H9 (cell line): ENCODE measurements around the gene BEST2. TPM values are rescaled to one million over a fixed set of nuclear protein-coding genes. Genes with fewer than 3 reads are reported as not detected.

Source experiments
- DNase-seq: peaks from one replicate; pipeline ENCODE4 v3.0.0-alpha.2; 2017
- H2AFZ ChIP-seq: one replicate; pipeline ENCODE4 v1.6.1; 2013; ENCODE audit warnings: mild to moderate bottlenecking, low read length, control low read depth, moderate library complexity
- H2AK5ac ChIP-seq: 2 replicates; pipeline ENCODE4 v1.6.1; 2013; ENCODE audit warnings: low read length, control low read depth, mixed read lengths; ENCODE audit not compliant: insufficient read length
- H2BK120ac ChIP-seq: one replicate; pipeline ENCODE4 v1.6.1; 2013; ENCODE audit warnings: low read depth, mild to moderate bottlenecking, low read length, control low read depth, inconsistent platforms; ENCODE audit not compliant: poor library complexity, severe bottlenecking
- H2BK12ac ChIP-seq: 2 replicates; pipeline ENCODE4 v1.6.1; 2013; ENCODE audit warnings: low read length, control low read depth, mixed read lengths, low read depth; ENCODE audit not compliant: insufficient read length
- H2BK15ac ChIP-seq: 2 replicates; pipeline ENCODE4 v1.6.1; 2013; ENCODE audit warnings: low read depth, low read length, control low read depth
- H2BK20ac ChIP-seq: one replicate; pipeline ENCODE4 v1.6.1; 2013; ENCODE audit warnings: low read depth, mild to moderate bottlenecking, low read length, control low read depth, inconsistent platforms; ENCODE audit not compliant: poor library complexity, severe bottlenecking
- H2BK5ac ChIP-seq: 2 replicates; pipeline ENCODE4 v1.6.1; 2013; ENCODE audit warnings: low read length, control low read depth, mixed read lengths; ENCODE audit not compliant: insufficient read length
- H3K14ac ChIP-seq: 2 replicates; pipeline ENCODE4 v1.6.1; 2013; ENCODE audit warnings: low read length, control low read depth; ENCODE audit not compliant: insufficient read depth
- H3K18ac ChIP-seq: 2 replicates; pipeline ENCODE4 v1.6.1; 2013; ENCODE audit warnings: low read depth, mild to moderate bottlenecking, mixed read lengths, low read length, control low read depth; ENCODE audit not compliant: insufficient read length
- H3K23ac ChIP-seq: 2 replicates; pipeline ENCODE4 v1.6.1; 2013; ENCODE audit warnings: low read length, control low read depth, mixed read lengths, low read depth; ENCODE audit not compliant: insufficient read length
- H3K23me2 ChIP-seq: 2 replicates; pipeline ENCODE4 v1.6.1; 2013; ENCODE audit warnings: low read depth, mild to moderate bottlenecking, mixed read lengths, low read length, control low read depth; ENCODE audit not compliant: insufficient read length, poor library complexity, severe bottlenecking
- H3K27ac ChIP-seq: 2 replicates; pipeline ENCODE4 v1.5.1; 2013; ENCODE audit warnings: low read length, control low read depth, mixed read lengths, low read depth; ENCODE audit not compliant: insufficient read length
- H3K27me3 ChIP-seq: 2 replicates; pipeline ENCODE4 v1.6.1; 2013; ENCODE audit warnings: low read length, control low read depth, inconsistent platforms; ENCODE audit not compliant: insufficient read depth
- H3K4ac ChIP-seq: 2 replicates; pipeline ENCODE4 v1.6.1; 2013; ENCODE audit warnings: low read depth, mild to moderate bottlenecking, control low read depth, inconsistent platforms, low read length, moderate library complexity
- H3K4me1 ChIP-seq: 2 replicates; pipeline ENCODE4 v1.6.1; 2013; ENCODE audit warnings: low read length, control low read depth, inconsistent platforms; ENCODE audit not compliant: insufficient read depth
- H3K4me2 ChIP-seq: 2 replicates; pipeline ENCODE4 v1.6.1; 2013; ENCODE audit warnings: low read length, control low read depth, mixed read lengths; ENCODE audit not compliant: insufficient read length, insufficient read depth
- H3K56ac ChIP-seq: 2 replicates; pipeline ENCODE4 v1.6.1; 2013; ENCODE audit warnings: low read depth, mild to moderate bottlenecking, mixed read lengths, low read length, control low read depth; ENCODE audit not compliant: insufficient read length
- H3K79me1 ChIP-seq: 2 replicates; pipeline ENCODE4 v1.6.1; 2013; ENCODE audit warnings: low read depth, mild to moderate bottlenecking, moderate library complexity, low read length, control low read depth, inconsistent platforms; ENCODE audit not compliant: insufficient read depth, poor library complexity, severe bottlenecking
- H3K79me2 ChIP-seq: 2 replicates; pipeline ENCODE4 v1.6.1; 2013; ENCODE audit warnings: low read length, control low read depth, inconsistent platforms; ENCODE audit not compliant: insufficient read depth
- H3K9ac ChIP-seq: 2 replicates; pipeline ENCODE4 v1.6.1; 2013; ENCODE audit warnings: low read length, control low read depth, mixed read lengths; ENCODE audit not compliant: insufficient read length; ENCODE audit errors: extremely low read depth
- H3K9me3 ChIP-seq: one replicate; pipeline ENCODE4 v1.6.1; 2013; ENCODE audit warnings: low read depth, low read length, inconsistent platforms; ENCODE audit not compliant: control insufficient read depth
- H3T11ph ChIP-seq: one replicate; pipeline ENCODE4 v1.6.1; 2013; ENCODE audit warnings: mild to moderate bottlenecking, low read length, control low read depth, inconsistent platforms
- H4K20me1 ChIP-seq: one replicate; pipeline ENCODE4 v1.6.1; 2013; ENCODE audit not compliant: control insufficient read depth, insufficient read length, insufficient read depth
- H4K5ac ChIP-seq: 2 replicates; pipeline ENCODE4 v1.6.1; 2013; ENCODE audit warnings: low read depth, mild to moderate bottlenecking, mixed read lengths, low read length, control low read depth; ENCODE audit not compliant: insufficient read length
- H4K8ac ChIP-seq: replicated peaks from 2 replicates; pipeline ENCODE4 v1.6.1; 2013; ENCODE audit warnings: low read length, control low read depth, mixed read lengths, low read depth; ENCODE audit not compliant: insufficient read length
- H4K91ac ChIP-seq: 2 replicates; pipeline ENCODE4 v1.6.1; 2013; ENCODE audit warnings: low read depth, mild to moderate bottlenecking, moderate library complexity, mixed read lengths, low read length, control low read depth; ENCODE audit not compliant: insufficient read length
- H3K27ac Mint-ChIP-seq, 3 experiments: 2 replicates in 2 of 3; 3 replicates in 1 of 3; pipeline ENCODE4 v1.8.0; 2020 to 2021; ENCODE audit warnings: mixed read lengths in 3 of 3, mild to moderate bottlenecking in 1 of 3, moderate library complexity in 1 of 3
- H3K27me3 Mint-ChIP-seq: 2 replicates; pipeline ENCODE4 v1.8.0; 2021; ENCODE audit warnings: low read depth, mild to moderate bottlenecking, moderate library complexity, mixed read lengths
- H3K36me3 Mint-ChIP-seq, 3 experiments: 2 replicates in 2 of 3; 3 replicates in 1 of 3; pipeline ENCODE4 v1.8.0; 2020 to 2021; ENCODE audit warnings: low read depth in 3 of 3, mixed read lengths in 3 of 3; ENCODE audit not compliant: insufficient read depth in 1 of 3
- H3K4me1 Mint-ChIP-seq, 2 experiments: 2 replicates each; pipeline ENCODE4 v1.8.0; 2020; ENCODE audit warnings: mixed read lengths in 2 of 2
- H3K4me3 Mint-ChIP-seq, 2 experiments: 2 replicates in 1 of 2; 3 replicates in 1 of 2; pipeline ENCODE4 v1.8.0; 2020 to 2021; ENCODE audit warnings: mild to moderate bottlenecking in 2 of 2, mixed read lengths in 2 of 2, moderate library complexity in 1 of 2
- H3K9me3 Mint-ChIP-seq, 2 experiments: 2 replicates in 1 of 2; 3 replicates in 1 of 2; pipeline ENCODE4 v1.8.0; 2020; ENCODE audit warnings: mild to moderate bottlenecking in 2 of 2, mixed read lengths in 2 of 2, moderate library complexity in 1 of 2
- WGBS: extraction: QIAGEN DNeasy Blood & Tissue Kit; methylation state at CpG from one replicate; pipeline ENCODE4 v1.1.7; 2013; ENCODE audit warnings: missing lambda C conversion rate, low lambda C conversion rate, mixed read lengths; ENCODE audit not compliant: insufficient read length; ENCODE audit errors: extremely low coverage; 5-methylcytosine and 5-hydroxymethylcytosine counted together
- total RNA-seq: library from RNA; stranded (reverse); gene quantifications from 2 replicates; pipeline ENCODE4 v1.2.1, GENCODE V29; 2021
- TF ChIP-seq, protein P1 (sequence below): fragments of 200-600 bp; sonication (generic); conservative IDR thresholded peaks from 3 replicates; pipeline ENCODE4 v1.8.0; 2021; ENCODE audit warnings: antibody characterized with exemption, mild to moderate bottlenecking

Gene BEST2
- total RNA-seq, 1 experiment from 2014 or later = 1.6 TPM

DNA sequence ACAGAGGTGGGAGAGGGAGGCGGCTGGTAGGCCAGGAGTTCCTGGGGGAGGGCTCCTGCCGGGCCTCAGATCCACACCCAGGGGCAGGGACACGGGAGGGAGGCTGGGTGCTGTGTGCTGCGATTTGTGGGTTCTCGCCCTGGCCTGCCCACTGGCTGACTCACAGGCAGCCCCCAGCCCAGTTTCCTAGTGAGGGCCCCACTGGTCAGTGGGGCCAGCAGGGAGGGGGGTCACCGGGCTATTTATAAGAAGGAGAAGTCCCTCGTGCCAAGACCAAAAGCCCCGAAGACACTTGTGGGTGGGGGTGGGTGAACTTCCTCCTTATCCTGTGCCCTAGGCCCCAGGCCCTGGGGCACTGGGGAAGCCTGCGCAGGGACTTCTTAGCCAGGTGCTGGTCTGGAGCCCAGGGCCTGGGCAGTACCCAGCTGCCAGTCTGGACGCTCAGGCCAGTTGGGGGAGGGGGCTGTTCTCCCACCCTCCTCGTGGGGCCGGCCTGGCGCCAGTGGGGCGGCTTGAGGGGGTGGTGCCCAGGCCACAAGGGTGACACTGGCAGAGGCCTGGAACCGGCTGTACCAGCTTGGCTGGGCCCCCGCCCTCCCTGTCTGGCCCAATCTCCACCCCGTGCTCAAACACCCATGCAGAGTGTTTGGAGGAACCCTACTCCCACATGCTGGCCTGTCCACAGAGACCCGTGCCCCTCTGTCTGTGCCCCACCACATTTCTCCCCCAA is 34.7 kb downstream of the BEST2 start:
- Mint-ChIP-seq H3K4me1 (peaks cover 28 to 32% of the 10 kb centered on the region in 2 experiments), H3K27ac (no peak overlapping the region), H3K4me3 (no peak overlapping the region), H3K36me3 (no peaks in the 10 kb centered on the region), H3K27me3 (peaks cover 6% of the 10 kb centered on the region), H3K9me3 (no peaks in the 10 kb centered on the region)
- peaks cover 6% of the 10 kb centered on the region for H3K4me1 ChIP-seq
- DNase-seq = no peak
- H4K5ac ChIP-seq = no peak overlapping the region
- no peak overlapping the region for H2BK120ac ChIP-seq
- no peak overlapping the region for H2BK15ac ChIP-seq
- no peaks in the 10 kb centered on the region for H3K9me3 ChIP-seq
- H2BK12ac ChIP-seq = no peak overlapping the region
- TF ChIP-seq, protein P1, sequence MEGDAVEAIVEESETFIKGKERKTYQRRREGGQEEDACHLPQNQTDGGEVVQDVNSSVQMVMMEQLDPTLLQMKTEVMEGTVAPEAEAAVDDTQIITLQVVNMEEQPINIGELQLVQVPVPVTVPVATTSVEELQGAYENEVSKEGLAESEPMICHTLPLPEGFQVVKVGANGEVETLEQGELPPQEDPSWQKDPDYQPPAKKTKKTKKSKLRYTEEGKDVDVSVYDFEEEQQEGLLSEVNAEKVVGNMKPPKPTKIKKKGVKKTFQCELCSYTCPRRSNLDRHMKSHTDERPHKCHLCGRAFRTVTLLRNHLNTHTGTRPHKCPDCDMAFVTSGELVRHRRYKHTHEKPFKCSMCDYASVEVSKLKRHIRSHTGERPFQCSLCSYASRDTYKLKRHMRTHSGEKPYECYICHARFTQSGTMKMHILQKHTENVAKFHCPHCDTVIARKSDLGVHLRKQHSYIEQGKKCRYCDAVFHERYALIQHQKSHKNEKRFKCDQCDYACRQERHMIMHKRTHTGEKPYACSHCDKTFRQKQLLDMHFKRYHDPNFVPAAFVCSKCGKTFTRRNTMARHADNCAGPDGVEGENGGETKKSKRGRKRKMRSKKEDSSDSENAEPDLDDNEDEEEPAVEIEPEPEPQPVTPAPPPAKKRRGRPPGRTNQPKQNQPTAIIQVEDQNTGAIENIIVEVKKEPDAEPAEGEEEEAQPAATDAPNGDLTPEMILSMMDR = no peak
- no peak overlapping the region for H4K91ac ChIP-seq
- H3K79me2 ChIP-seq = no peaks in the 10 kb centered on the region
- H4K8ac ChIP-seq = no peak overlapping the region
- H3K23me2 ChIP-seq = peaks cover 27% of the 10 kb centered on the region
- H3T11ph ChIP-seq = no peak overlapping the region
- H3K56ac ChIP-seq = no peak overlapping the region
- WGBS = no CpG with 5 or more reads among the region's 18 CpGs
- H3K27ac ChIP-seq = no peak overlapping the region
- H2AK5ac ChIP-seq = no peak overlapping the region
- H3K4ac ChIP-seq = no peak overlapping the region
- no peak overlapping the region for H3K4me2 ChIP-seq
- no peak overlapping the region for H3K23ac ChIP-seq
- H3K18ac ChIP-seq = no peak overlapping the region
- H4K20me1 ChIP-seq = no peaks in the 10 kb centered on the region
- no peak overlapping the region for H2BK20ac ChIP-seq
- no peak overlapping the region for H2BK5ac ChIP-seq
- no peaks in the 10 kb centered on the region; the same call in 1 of the 2 replicates for H3K27me3 ChIP-seq
- no peak overlapping the region for H2AFZ ChIP-seq
- no peak overlapping the region; the same call in 1 of the 2 replicates for H3K14ac ChIP-seq
- H3K79me1 ChIP-seq = no peaks in the 10 kb centered on the region
- H3K9ac ChIP-seq = no peak overlapping the region
